ENCODE results near the gene TOX2.

Gene TOX2

DNA sequence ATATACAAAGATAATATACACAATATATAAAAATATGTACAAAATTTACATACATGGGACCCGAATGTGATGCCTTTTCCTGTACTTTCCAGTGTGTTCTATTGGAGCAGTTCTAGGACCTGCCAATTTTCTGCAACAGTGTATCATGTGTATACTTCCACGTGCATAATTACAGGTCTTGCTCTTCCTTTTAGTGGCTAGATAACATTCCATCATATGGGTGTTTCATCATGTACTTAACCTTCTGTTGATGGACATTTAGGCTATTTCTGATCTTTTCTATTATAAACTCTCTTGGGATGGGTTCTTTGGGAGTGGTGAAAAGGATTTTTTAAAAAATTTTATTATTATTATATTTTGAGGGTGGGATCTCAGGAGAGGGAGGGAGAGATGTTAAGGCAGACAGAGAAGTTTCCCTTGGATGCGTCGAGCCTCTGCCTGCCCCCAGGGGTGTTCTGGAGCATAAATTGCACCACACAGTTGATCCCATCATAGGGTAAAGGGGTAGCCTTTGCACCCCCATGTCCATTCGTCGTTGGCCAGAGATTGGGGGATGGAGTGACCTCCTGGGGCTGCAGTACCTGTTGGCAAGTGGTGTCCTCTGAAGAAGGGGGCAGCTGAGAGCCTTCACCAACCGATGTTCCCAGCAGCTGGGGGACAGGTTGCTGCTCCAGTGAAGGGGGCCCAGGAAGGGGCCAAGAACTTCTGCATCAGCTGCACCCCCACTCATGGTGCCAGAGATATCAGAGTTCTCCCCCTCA lies 110.3 kb downstream of the TOX2 start (continued):
- TF ChIP-seq ZFP41 (tag by site-specific recombination; IDR thresholded peaks at IDR 0.05; ENCODE audit: borderline replicate concordance), result no peak
- no peak for TF ChIP-seq KLF7 (tag by site-specific recombination; IDR thresholded peaks at IDR 0.05; ENCODE audit: borderline replicate concordance)
- 0 out of 2 replicates have a peak, but pooled peaks have one; percentile 39 for TF ChIP-seq KLF16 (tag by site-specific recombination; IDR thresholded peaks at IDR 0.05)
- no peak for TF ChIP-seq ZNF280C (tag by site-specific recombination; IDR thresholded peaks at IDR 0.05)
- TF ChIP-seq ZNF211 (tag by site-specific recombination; IDR thresholded peaks at IDR 0.05; ENCODE audit: low read depth), result no peak
- TF ChIP-seq SP7 (tag by site-specific recombination; IDR thresholded peaks at IDR 0.05), result peak; percentile 97
- no peak for TF ChIP-seq ZBTB48 (tag by site-specific recombination; IDR thresholded peaks at IDR 0.05)

DNA sequence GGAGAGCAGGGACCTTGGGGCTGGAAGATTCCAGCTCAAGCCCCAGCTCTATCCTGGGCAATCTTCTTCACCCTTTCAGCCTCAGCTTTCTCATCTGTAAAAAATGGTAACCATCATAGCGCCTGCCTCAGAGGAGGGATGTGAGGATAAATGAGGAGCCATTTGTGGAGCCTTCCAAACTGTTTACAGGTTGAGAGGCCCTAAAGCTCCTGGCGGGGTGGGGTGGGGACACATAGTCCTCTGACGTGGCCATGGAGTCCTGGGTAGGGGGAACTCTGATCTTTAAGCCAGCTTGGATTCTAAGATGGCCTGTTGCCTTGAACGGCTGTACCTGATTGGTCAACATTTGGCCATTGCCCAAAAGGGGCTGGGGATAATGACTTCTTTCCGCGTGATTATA lies 111.1 kb downstream of the TOX2 start:
- CTCF ChIA-PET, result no interaction called here

More for the DNA sequence above, 111.1 kb downstream of the TOX2 start:
- POLR2A ChIA-PET, result no interaction called here
- no peaks in the 10 kb centered on the region for H3K9me3 ChIP-seq (ENCODE audit: control insufficient read depth, insufficient read depth, low read depth, low read length)
- no peak overlapping the region for H3K27ac ChIP-seq (ENCODE audit: extremely low read depth, low read depth, low read length)
- H3K4me1 ChIP-seq (ENCODE audit: control insufficient read depth, insufficient read depth, low read length), result 0 out of 2 replicates have a peak, but pooled peaks cover 2% of the 10 kb centered on the region
- no peak overlapping the region for H3K4me3 ChIP-seq (ENCODE audit: low read depth, low read length)
- TF ChIP-seq ZSCAN5A (tag by site-specific recombination; IDR thresholded peaks at IDR 0.05), result no peak
- TF ChIP-seq ZNF138 (tag by site-specific recombination; IDR thresholded peaks at IDR 0.05; ENCODE audit: borderline replicate concordance), result no peak
- TF ChIP-seq ZNF596 (tag by site-specific recombination; IDR thresholded peaks at IDR 0.05), result no peak
- TF ChIP-seq, protein P1, sequence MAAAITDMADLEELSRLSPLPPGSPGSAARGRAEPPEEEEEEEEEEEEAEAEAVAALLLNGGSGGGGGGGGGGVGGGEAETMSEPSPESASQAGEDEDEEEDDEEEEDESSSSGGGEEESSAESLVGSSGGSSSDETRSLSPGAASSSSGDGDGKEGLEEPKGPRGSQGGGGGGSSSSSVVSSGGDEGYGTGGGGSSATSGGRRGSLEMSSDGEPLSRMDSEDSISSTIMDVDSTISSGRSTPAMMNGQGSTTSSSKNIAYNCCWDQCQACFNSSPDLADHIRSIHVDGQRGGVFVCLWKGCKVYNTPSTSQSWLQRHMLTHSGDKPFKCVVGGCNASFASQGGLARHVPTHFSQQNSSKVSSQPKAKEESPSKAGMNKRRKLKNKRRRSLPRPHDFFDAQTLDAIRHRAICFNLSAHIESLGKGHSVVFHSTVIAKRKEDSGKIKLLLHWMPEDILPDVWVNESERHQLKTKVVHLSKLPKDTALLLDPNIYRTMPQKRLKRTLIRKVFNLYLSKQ (tag by site-specific recombination; IDR thresholded peaks at IDR 0.05; ENCODE audit: borderline replicate concordance), result no peak
- TF ChIP-seq, protein P2, sequence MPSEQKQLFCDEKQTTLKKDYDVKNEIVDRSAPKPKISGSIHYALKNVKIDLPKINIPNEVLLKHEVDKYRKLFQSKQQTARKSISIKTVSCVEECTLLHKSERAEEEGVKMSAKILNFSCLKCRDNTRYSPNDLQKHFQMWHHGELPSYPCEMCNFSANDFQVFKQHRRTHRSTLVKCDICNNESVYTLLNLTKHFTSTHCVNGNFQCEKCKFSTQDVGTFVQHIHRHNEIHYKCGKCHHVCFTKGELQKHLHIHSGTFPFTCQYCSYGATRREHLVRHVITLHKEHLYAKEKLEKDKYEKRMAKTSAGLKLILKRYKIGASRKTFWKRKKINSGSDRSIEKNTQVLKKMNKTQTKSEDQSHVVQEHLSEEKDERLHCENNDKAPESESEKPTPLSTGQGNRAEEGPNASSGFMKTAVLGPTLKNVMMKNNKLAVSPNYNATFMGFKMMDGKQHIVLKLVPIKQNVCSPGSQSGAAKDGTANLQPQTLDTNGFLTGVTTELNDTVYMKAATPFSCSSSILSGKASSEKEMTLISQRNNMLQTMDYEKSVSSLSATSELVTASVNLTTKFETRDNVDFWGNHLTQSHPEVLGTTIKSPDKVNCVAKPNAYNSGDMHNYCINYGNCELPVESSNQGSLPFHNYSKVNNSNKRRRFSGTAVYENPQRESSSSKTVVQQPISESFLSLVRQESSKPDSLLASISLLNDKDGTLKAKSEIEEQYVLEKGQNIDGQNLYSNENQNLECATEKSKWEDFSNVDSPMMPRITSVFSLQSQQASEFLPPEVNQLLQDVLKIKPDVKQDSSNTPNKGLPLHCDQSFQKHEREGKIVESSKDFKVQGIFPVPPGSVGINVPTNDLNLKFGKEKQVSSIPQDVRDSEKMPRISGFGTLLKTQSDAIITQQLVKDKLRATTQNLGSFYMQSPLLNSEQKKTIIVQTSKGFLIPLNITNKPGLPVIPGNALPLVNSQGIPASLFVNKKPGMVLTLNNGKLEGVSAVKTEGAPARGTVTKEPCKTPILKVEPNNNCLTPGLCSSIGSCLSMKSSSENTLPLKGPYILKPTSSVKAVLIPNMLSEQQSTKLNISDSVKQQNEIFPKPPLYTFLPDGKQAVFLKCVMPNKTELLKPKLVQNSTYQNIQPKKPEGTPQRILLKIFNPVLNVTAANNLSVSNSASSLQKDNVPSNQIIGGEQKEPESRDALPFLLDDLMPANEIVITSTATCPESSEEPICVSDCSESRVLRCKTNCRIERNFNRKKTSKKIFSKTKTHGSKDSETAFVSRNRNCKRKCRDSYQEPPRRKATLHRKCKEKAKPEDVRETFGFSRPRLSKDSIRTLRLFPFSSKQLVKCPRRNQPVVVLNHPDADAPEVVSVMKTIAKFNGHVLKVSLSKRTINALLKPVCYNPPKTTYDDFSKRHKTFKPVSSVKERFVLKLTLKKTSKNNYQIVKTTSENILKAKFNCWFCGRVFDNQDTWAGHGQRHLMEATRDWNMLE (tag by site-specific recombination; conservative IDR thresholded peaks at IDR 0.05; ENCODE audit: low read depth), result no peak
- TF ChIP-seq ZSCAN23 (tag by site-specific recombination; IDR thresholded peaks at IDR 0.05), result no peak
- no peak for TF ChIP-seq FEZF1 (tag by site-specific recombination; IDR thresholded peaks at IDR 0.05)
- no peak for TF ChIP-seq ZNF10 (tag by site-specific recombination; IDR thresholded peaks at IDR 0.05)
- no peak for TF ChIP-seq GFI1B (tag by site-specific recombination; IDR thresholded peaks at IDR 0.05)
- no peak for TF ChIP-seq ZNF335 (tag by site-specific recombination; conservative IDR thresholded peaks at IDR 0.05)
- TF ChIP-seq ZNF350 (tag by site-specific recombination; IDR thresholded peaks at IDR 0.05), result no peak
- TF ChIP-seq ZNF776 (tag by site-specific recombination; IDR thresholded peaks at IDR 0.05; ENCODE audit: borderline replicate concordance), result no peak
- TF ChIP-seq ZNF214 (tag by site-specific recombination; IDR thresholded peaks at IDR 0.05; ENCODE audit: borderline replicate concordance), result no peak
- no peak for TF ChIP-seq ZNF121 (tag by site-specific recombination; IDR thresholded peaks at IDR 0.05)
- H3K36me3 ChIP-seq (ENCODE audit: control insufficient read depth in 2 of 2, insufficient read depth in 1 of 2, low read length in 2 of 2), result no peaks in the 10 kb centered on the region

Data from HEK293 (cell line).